K562 (cell line): Measurements from ENCODE around the gene FMOD. TPM values are rescaled to one million over a fixed set of nuclear protein-coding genes. Genes with fewer than 3 reads are reported as not detected.
A peak's percentile ranks its signal among the peaks of the same experiment; 100 is the strongest.

Experiments used
- CBFA2T2 ChIP-seq: fragments of 450-650 bp; conservative IDR thresholded peaks from 2 replicates; pipeline ENCODE4 v1.6.1; 2017; ENCODE audit warnings: mild to moderate bottlenecking
- FOXA3 ChIP-seq, 2 experiments: fragments of 450-650 bp in 1 of 2; sonication (generic) in 1 of 2; formaldehyde crosslinking; IDR thresholded peaks in 1 of 2; conservative IDR thresholded peaks in 1 of 2; 2 replicates each; pipeline versions ENCODE4 v1.4.0 to v1.8.0; 2020 to 2022; ENCODE audit warnings: mild to moderate bottlenecking in 2 of 2, missing genetic modification reagents in 1 of 2
- MIER1 ChIP-seq: fragments of 450-650 bp; IDR thresholded peaks from 2 replicates; pipeline ENCODE4 v1.6.1; 2016; ENCODE audit warnings: antibody characterized with exemption, mild to moderate bottlenecking, low read depth
- NCOA1 ChIP-seq: fragments of 450-650 bp; IDR thresholded peaks from 2 replicates; pipeline ENCODE4 v1.6.1; 2016; ENCODE audit warnings: low read depth
- NCOA6 ChIP-seq: fragments of 450-650 bp; IDR thresholded peaks from 2 replicates; pipeline ENCODE4 v1.6.1; 2017; ENCODE audit warnings: mild to moderate bottlenecking
- NCOR1 ChIP-seq: fragments of 450-650 bp; IDR thresholded peaks from 2 replicates; pipeline ENCODE4 v1.6.1; 2016; ENCODE audit warnings: mild to moderate bottlenecking, moderate library complexity
- RB1 ChIP-seq: fragments of 450-650 bp; IDR thresholded peaks from 2 replicates; pipeline ENCODE4 v1.6.1; 2017; ENCODE audit warnings: low read depth, mild to moderate bottlenecking
- RBM34 ChIP-seq: fragments of 200-400 bp; formaldehyde crosslinking; IDR thresholded peaks from 2 replicates; pipeline ENCODE4 v1.6.1; 2018; ENCODE audit warnings: low read length, borderline replicate concordance; ENCODE audit not compliant: insufficient read depth
- polyA plus RNA-seq, 8 experiments: library from polyadenylated mRNA; depleted of rRNA in 4 of 8; stranded (reverse) in 5 of 8; unstranded in 3 of 8; fragments of >200 nt; fragmentation: Nextera tagmentation in 2 of 8; fragmentation: Illumina TruSeq in 1 of 8; extraction: Ambion mirVana in 2 of 8; extraction: Trizol in 1 of 8; gene quantifications; 2 replicates each; pipeline versions ENCODE4 v1.2.1 to v1.2.3, GENCODE V29; 2011 to 2014; ENCODE audit warnings: inconsistent platforms in 1 of 8, missing spikeins in 1 of 8
- total RNA-seq, 7 experiments: library from RNA; depleted of rRNA in 6 of 7; stranded (reverse); fragments of >200 nt in 6 of 7; fragmentation: Illumina TruSeq in 2 of 7; extraction: Trizol in 2 of 7; gene quantifications; 2 replicates each; pipeline versions ENCODE4 v1.2.1 to v1.2.3, GENCODE V29; 2011 to 2021; ENCODE audit warnings: low replicate concordance in 1 of 7
- TF ChIP-seq, protein P1 (sequence below): fragments of 450-650 bp; IDR thresholded peaks from 2 replicates; pipeline ENCODE4 v1.6.1; 2016; ENCODE audit warnings: low read depth
- TF ChIP-seq, protein P2 (sequence below): sonication (generic); formaldehyde crosslinking; IDR thresholded peaks from 2 replicates; pipeline ENCODE4 v1.8.0; 2022; ENCODE audit warnings: mild to moderate bottlenecking, low read depth, missing genetic modification reagents
- TF ChIP-seq, protein P3 (sequence below): sonication (generic); IDR thresholded peaks from 2 replicates; pipeline ENCODE4 v1.6.1; 2016
- TF ChIP-seq, protein P4 (sequence below): fragments of 250-450 bp; sonication (Bioruptor Pico); IDR thresholded peaks from 2 replicates; pipeline ENCODE4 v1.5.0; 2022; ENCODE audit warnings: mild to moderate bottlenecking
- TF ChIP-seq, protein P5 (sequence below): fragments of 450-650 bp; IDR thresholded peaks from 2 replicates; pipeline ENCODE4 v1.6.1; 2016; ENCODE audit warnings: missing biosample characterization, missing genetic modification characterization

The FMOD gene
- total and polyA plus RNA-seq, 9 of the 15 experiments (the other 6 are each of a cell fraction or from before 2014, with no cell fraction given): 0.03 to 0.13 (median 0.03) TPM; not detected in 6

DNA sequence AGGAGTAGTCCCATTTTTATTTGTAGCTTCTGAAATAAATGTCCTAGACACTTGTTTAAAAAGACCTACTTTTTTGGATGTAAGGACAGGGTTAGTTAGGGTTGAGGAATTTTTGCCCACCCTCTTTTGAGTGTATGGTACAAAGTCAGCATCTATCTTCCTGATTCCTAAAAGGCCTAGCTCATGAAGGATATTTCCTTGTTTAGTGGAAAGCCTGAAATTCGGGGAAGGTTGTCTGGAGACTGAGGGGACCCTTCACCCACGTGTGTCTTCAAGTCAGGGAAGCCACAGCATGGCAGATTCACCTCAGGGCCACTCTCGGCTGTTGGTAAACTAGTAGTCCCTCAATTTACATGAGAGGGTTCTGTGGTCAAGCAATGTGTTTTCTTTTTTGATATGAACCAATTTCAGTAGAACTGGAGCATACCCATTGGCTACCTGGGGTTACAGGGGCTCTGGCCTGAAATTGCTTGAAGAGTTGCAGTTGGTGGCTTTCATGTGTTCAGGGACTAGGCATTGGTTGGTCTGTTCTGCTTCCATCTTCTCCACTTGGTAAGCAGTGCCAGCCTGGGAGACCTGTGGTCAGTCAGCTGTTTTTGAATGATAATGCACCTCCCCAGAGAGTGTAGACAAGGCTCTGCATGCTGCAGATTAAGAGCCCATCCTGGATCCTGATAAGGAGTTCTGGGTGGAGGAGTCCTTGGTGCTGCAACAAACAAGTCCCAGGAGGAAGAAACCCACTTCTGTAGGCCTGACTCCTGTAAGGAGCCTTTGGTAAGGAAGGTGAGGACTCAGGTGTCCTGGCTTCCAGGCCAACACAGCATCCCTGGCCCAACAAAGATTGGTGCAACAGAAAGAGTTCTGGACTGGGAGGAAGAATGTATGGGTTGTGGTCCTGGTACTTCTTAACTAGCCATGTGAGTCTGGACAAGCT is 39.3 kb downstream of the FMOD start (continued):
- TF ChIP-seq, protein P1, sequence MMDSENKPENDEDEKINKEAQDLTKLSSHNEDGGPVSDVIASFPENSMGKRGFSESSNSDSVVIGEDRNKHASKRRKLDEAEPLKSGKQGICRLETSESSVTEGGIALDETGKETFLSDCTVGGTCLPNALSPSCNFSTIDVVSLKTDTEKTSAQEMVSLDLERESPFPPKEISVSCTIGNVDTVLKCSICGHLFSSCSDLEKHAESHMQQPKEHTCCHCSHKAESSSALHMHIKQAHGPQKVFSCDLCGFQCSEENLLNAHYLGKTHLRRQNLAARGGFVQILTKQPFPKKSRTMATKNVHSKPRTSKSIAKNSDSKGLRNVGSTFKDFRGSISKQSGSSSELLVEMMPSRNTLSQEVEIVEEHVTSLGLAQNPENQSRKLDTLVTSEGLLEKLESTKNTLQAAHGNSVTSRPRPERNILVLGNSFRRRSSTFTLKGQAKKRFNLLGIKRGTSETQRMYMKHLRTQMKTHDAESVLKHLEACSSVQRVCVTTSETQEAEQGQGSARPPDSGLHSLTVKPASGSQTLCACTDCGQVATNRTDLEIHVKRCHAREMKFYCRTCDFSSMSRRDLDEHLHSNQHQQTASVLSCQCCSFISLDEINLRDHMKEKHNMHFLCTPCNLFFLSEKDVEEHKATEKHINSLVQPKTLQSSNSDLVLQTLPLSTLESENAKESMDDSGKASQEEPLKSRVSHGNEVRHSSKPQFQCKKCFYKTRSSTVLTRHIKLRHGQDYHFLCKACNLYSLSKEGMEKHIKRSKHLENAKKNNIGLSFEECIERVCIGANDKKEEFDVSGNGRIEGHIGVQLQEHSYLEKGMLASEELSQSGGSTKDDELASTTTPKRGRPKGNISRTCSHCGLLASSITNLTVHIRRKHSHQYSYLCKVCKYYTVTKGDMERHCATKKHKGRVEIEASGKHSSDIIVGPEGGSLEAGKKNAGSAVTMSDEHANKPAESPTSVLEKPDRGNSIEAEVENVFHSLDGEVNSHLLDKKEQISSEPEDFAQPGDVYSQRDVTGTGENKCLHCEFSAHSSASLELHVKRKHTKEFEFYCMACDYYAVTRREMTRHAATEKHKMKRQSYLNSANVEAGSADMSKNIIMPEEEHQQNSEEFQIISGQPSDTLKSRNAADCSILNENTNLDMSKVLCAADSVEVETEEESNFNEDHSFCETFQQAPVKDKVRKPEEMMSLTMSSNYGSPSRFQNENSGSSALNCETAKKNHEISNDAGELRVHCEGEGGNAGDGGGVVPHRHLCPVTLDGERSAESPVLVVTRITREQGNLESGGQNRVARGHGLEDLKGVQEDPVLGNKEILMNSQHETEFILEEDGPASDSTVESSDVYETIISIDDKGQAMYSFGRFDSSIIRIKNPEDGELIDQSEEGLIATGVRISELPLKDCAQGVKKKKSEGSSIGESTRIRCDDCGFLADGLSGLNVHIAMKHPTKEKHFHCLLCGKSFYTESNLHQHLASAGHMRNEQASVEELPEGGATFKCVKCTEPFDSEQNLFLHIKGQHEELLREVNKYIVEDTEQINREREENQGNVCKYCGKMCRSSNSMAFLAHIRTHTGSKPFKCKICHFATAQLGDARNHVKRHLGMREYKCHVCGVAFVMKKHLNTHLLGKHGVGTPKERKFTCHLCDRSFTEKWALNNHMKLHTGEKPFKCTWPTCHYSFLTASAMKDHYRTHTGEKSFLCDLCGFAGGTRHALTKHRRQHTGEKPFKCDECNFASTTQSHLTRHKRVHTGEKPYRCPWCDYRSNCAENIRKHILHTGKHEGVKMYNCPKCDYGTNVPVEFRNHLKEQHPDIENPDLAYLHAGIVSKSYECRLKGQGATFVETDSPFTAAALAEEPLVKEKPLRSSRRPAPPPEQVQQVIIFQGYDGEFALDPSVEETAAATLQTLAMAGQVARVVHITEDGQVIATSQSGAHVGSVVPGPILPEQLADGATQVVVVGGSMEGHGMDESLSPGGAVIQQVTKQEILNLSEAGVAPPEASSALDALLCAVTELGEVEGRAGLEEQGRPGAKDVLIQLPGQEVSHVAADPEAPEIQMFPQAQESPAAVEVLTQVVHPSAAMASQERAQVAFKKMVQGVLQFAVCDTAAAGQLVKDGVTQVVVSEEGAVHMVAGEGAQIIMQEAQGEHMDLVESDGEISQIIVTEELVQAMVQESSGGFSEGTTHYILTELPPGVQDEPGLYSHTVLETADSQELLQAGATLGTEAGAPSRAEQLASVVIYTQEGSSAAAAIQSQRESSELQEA: no peak
- TF ChIP-seq, protein P2, sequence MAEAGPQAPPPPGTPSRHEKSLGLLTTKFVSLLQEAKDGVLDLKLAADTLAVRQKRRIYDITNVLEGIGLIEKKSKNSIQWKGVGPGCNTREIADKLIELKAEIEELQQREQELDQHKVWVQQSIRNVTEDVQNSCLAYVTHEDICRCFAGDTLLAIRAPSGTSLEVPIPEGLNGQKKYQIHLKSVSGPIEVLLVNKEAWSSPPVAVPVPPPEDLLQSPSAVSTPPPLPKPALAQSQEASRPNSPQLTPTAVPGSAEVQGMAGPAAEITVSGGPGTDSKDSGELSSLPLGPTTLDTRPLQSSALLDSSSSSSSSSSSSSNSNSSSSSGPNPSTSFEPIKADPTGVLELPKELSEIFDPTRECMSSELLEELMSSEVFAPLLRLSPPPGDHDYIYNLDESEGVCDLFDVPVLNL (CRISPR knock-in tag): no peak
- TF ChIP-seq RBM34: no peak
- peak; percentile 99 for TF ChIP-seq CBFA2T2
- peak; percentile 26; the same call in 1 of the 2 replicates for TF ChIP-seq MIER1
- TF ChIP-seq FOXA3 (CRISPR knock-in tag; conservative IDR thresholded peaks at IDR 0.05 in 1 of 2, IDR thresholded peaks at IDR 0.05 in 1 of 2): no peak; a peak in 1 of 4 replicates
- TF ChIP-seq RB1: peak; percentile 47; the same call in 1 of the 2 replicates
- TF ChIP-seq NCOR1: peak; percentile 98
- TF ChIP-seq, protein P3, sequence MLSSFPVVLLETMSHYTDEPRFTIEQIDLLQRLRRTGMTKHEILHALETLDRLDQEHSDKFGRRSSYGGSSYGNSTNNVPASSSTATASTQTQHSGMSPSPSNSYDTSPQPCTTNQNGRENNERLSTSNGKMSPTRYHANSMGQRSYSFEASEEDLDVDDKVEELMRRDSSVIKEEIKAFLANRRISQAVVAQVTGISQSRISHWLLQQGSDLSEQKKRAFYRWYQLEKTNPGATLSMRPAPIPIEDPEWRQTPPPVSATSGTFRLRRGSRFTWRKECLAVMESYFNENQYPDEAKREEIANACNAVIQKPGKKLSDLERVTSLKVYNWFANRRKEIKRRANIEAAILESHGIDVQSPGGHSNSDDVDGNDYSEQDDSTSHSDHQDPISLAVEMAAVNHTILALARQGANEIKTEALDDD: peak; percentile 94
- TF ChIP-seq NCOA1: peak; percentile 85
- TF ChIP-seq NCOA6: no peak
- TF ChIP-seq, protein P4, sequence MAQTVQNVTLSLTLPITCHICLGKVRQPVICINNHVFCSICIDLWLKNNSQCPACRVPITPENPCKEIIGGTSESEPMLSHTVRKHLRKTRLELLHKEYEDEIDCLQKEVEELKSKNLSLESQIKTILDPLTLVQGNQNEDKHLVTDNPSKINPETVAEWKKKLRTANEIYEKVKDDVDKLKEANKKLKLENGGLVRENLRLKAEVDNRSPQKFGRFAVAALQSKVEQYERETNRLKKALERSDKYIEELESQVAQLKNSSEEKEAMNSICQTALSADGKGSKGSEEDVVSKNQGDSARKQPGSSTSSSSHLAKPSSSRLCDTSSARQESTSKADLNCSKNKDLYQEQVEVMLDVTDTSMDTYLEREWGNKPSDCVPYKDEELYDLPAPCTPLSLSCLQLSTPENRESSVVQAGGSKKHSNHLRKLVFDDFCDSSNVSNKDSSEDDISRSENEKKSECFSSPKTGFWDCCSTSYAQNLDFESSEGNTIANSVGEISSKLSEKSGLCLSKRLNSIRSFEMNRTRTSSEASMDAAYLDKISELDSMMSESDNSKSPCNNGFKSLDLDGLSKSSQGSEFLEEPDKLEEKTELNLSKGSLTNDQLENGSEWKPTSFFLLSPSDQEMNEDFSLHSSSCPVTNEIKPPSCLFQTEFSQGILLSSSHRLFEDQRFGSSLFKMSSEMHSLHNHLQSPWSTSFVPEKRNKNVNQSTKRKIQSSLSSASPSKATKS: no peak
- TF ChIP-seq, protein P5, sequence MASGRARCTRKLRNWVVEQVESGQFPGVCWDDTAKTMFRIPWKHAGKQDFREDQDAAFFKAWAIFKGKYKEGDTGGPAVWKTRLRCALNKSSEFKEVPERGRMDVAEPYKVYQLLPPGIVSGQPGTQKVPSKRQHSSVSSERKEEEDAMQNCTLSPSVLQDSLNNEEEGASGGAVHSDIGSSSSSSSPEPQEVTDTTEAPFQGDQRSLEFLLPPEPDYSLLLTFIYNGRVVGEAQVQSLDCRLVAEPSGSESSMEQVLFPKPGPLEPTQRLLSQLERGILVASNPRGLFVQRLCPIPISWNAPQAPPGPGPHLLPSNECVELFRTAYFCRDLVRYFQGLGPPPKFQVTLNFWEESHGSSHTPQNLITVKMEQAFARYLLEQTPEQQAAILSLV (tag): no peak
